H1 (cell line): ENCODE results near the gene DDHD1. TPM values are rescaled to one million over a fixed set of nuclear protein-coding genes. Genes with fewer than 3 reads are reported as not detected.

Experiments used
- CEBPB ChIP-seq: IDR thresholded peaks from 2 replicates; pipeline ENCODE4 v1.6.1; 2012; ENCODE audit warnings: low read depth, low read length
- CTCF ChIP-seq, 3 experiments: IDR thresholded peaks; 1 replicate in 2 of 3; 2 replicates in 1 of 3; pipeline versions ENCODE4 v1.5.1 to v1.6.1; 2011; ENCODE audit warnings: low read length in 3 of 3, mild to moderate bottlenecking in 3 of 3, inconsistent platforms in 2 of 3, low read depth in 1 of 3, moderate library complexity in 1 of 3; ENCODE audit not compliant: insufficient read depth in 1 of 3; ENCODE audit errors: control extremely low read depth in 1 of 3
- SRF ChIP-seq: IDR thresholded peaks from 2 replicates; pipeline ENCODE4 v1.6.1; 2011; ENCODE audit warnings: mild to moderate bottlenecking, low read depth, low read length, moderate library complexity
- SUZ12 ChIP-seq: fragments of 200-600 bp; sonication (generic); IDR thresholded peaks from 2 replicates; pipeline ENCODE4 v1.6.1; 2012; ENCODE audit warnings: mild to moderate bottlenecking, inconsistent platforms, low read length, moderate library complexity, mixed read lengths
- TEAD4 ChIP-seq: IDR thresholded peaks from 2 replicates; pipeline ENCODE4 v1.6.1; 2012; ENCODE audit warnings: low read depth, low read length, inconsistent platforms, mixed read lengths
- polyA plus RNA-seq, 7 experiments: library from polyadenylated mRNA; depleted of rRNA in 3 of 7; stranded (reverse) in 5 of 7; unstranded in 2 of 7; fragments of >200 nt in 5 of 7; fragments of 200-250 nt in 2 of 7; gene quantifications; 1 replicate in 5 of 7; 2 replicates in 1 of 7; 4 replicates in 1 of 7; pipeline versions ENCODE4 v1.2.1 to v1.2.3, GENCODE V29; 2011 to 2013; ENCODE audit warnings: missing spikeins in 2 of 7, mixed read lengths in 2 of 7
- total RNA-seq: library from RNA; stranded (reverse); fragmentation: NEBNext Ultra II Directional; extraction: Animal tissue kit (Norgen Biotek cat#: 25700); gene quantifications from 2 replicates; pipeline ENCODE4 v1.2.1, GENCODE V29; 2021
- TF ChIP-seq, protein P1 (sequence below): fragments of 300-600 bp; sonication (generic); IDR thresholded peaks from 2 replicates; pipeline ENCODE4 v1.7.1; 2012; ENCODE audit warnings: low read length, moderate library complexity, mild to moderate bottlenecking, inconsistent platforms; ENCODE audit not compliant: insufficient replicate concordance

DDHD1 gene
- total and polyA plus RNA-seq, 2 of the 8 experiments (the other 6 are each of a cell fraction or from before 2014, with no cell fraction given), result 3.6 to 16.0 TPM

DNA sequence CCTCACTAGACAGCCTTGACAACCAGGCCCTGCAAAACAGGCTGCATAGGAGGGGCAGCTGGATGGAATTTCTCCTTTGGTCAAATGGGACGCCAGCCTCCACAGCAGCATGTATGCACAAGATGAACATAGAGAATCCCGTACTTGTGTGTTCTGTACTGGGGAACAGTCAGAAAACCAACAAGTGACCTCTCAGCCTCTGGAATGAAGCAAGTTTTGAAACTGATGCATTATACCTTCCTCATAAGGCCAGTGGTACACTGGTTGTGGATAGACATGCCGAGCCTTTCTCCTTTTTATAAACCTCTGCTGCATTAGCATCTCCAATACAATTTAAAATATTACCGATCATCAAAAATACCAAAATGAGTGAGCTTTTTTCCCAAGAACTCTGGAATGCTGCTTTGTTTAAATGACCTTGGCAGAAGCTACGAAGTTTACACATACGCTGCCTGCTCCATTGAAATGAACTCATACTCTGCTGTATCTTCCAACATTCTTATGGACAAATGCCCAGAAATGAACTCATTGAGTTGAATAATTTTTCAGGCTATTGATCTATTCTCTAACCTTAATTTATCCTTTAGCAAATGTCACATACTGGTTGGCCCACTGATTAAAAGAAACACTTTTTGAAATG is 154.6 kb downstream of the DDHD1 start (continued):
- TF ChIP-seq, protein P1, sequence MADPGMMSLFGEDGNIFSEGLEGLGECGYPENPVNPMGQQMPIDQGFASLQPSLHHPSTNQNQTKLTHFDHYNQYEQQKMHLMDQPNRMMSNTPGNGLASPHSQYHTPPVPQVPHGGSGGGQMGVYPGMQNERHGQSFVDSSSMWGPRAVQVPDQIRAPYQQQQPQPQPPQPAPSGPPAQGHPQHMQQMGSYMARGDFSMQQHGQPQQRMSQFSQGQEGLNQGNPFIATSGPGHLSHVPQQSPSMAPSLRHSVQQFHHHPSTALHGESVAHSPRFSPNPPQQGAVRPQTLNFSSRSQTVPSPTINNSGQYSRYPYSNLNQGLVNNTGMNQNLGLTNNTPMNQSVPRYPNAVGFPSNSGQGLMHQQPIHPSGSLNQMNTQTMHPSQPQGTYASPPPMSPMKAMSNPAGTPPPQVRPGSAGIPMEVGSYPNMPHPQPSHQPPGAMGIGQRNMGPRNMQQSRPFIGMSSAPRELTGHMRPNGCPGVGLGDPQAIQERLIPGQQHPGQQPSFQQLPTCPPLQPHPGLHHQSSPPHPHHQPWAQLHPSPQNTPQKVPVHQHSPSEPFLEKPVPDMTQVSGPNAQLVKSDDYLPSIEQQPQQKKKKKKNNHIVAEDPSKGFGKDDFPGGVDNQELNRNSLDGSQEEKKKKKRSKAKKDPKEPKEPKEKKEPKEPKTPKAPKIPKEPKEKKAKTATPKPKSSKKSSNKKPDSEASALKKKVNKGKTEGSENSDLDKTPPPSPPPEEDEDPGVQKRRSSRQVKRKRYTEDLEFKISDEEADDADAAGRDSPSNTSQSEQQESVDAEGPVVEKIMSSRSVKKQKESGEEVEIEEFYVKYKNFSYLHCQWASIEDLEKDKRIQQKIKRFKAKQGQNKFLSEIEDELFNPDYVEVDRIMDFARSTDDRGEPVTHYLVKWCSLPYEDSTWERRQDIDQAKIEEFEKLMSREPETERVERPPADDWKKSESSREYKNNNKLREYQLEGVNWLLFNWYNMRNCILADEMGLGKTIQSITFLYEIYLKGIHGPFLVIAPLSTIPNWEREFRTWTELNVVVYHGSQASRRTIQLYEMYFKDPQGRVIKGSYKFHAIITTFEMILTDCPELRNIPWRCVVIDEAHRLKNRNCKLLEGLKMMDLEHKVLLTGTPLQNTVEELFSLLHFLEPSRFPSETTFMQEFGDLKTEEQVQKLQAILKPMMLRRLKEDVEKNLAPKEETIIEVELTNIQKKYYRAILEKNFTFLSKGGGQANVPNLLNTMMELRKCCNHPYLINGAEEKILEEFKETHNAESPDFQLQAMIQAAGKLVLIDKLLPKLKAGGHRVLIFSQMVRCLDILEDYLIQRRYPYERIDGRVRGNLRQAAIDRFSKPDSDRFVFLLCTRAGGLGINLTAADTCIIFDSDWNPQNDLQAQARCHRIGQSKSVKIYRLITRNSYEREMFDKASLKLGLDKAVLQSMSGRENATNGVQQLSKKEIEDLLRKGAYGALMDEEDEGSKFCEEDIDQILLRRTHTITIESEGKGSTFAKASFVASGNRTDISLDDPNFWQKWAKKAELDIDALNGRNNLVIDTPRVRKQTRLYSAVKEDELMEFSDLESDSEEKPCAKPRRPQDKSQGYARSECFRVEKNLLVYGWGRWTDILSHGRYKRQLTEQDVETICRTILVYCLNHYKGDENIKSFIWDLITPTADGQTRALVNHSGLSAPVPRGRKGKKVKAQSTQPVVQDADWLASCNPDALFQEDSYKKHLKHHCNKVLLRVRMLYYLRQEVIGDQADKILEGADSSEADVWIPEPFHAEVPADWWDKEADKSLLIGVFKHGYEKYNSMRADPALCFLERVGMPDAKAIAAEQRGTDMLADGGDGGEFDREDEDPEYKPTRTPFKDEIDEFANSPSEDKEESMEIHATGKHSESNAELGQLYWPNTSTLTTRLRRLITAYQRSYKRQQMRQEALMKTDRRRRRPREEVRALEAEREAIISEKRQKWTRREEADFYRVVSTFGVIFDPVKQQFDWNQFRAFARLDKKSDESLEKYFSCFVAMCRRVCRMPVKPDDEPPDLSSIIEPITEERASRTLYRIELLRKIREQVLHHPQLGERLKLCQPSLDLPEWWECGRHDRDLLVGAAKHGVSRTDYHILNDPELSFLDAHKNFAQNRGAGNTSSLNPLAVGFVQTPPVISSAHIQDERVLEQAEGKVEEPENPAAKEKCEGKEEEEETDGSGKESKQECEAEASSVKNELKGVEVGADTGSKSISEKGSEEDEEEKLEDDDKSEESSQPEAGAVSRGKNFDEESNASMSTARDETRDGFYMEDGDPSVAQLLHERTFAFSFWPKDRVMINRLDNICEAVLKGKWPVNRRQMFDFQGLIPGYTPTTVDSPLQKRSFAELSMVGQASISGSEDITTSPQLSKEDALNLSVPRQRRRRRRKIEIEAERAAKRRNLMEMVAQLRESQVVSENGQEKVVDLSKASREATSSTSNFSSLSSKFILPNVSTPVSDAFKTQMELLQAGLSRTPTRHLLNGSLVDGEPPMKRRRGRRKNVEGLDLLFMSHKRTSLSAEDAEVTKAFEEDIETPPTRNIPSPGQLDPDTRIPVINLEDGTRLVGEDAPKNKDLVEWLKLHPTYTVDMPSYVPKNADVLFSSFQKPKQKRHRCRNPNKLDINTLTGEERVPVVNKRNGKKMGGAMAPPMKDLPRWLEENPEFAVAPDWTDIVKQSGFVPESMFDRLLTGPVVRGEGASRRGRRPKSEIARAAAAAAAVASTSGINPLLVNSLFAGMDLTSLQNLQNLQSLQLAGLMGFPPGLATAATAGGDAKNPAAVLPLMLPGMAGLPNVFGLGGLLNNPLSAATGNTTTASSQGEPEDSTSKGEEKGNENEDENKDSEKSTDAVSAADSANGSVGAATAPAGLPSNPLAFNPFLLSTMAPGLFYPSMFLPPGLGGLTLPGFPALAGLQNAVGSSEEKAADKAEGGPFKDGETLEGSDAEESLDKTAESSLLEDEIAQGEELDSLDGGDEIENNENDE, result no peak
- TF ChIP-seq TEAD4 (no peak), SUZ12 (no peak), CEBPB (no peak), CTCF (IDR thresholded peaks at IDR 0.05; ENCODE audit: control extremely low read depth in 1 of 3, insufficient read depth in 1 of 3, low read depth in 1 of 3, low read length in 3 of 3) (no peak), SRF (no peak)
- TF ChIP-seq, all 59 proteins: peak for 0
